ENCODE measurements around the gene FOCAD. TPM values are rescaled to one million over a fixed set of nuclear protein-coding genes. Genes with fewer than 3 reads are reported as not detected.

Gene FOCAD
- total RNA-seq, 1 donor from 2014 or later, result 57.2 TPM

- no peak for TF ChIP-seq CTCF (IDR thresholded peaks at IDR 0.05; ENCODE audit: unreplicated experiment)
- Mint-ChIP-seq H3K4me1 (ENCODE audit: unreplicated experiment) (peaks cover 14% of the 10 kb centered on the region), H3K27me3 (ENCODE audit: unreplicated experiment) (no peaks in the 10 kb centered on the region), H3K27ac (ENCODE audit: unreplicated experiment) (no peak overlapping the region), H3K9me3 (ENCODE audit: unreplicated experiment) (no peaks in the 10 kb centered on the region), H3K4me3 (ENCODE audit: unreplicated experiment) (no peak overlapping the region), H3K36me3 (ENCODE audit: low read depth, unreplicated experiment) (peaks cover 8% of the 10 kb centered on the region)
- no peak for DNase-seq (ENCODE audit: low spot score)
These were observed 99.3 kb downstream of the FOCAD start for GRCh38 chr9:20783057-20784038.

- no peak for TF ChIP-seq CTCF (IDR thresholded peaks at IDR 0.05; ENCODE audit: unreplicated experiment)
- H3K36me3 Mint-ChIP-seq (ENCODE audit: low read depth, unreplicated experiment), result peaks cover 8% of the 10 kb centered on the region
- H3K9me3 Mint-ChIP-seq (ENCODE audit: unreplicated experiment), result no peaks in the 10 kb centered on the region
- H3K27me3 Mint-ChIP-seq (ENCODE audit: unreplicated experiment), result no peaks in the 10 kb centered on the region
- peaks cover 14% of the 10 kb centered on the region for H3K4me1 Mint-ChIP-seq (ENCODE audit: unreplicated experiment)
- H3K4me3 Mint-ChIP-seq (ENCODE audit: unreplicated experiment), result peak overlapping the region; percentile 43
- DNase-seq (ENCODE audit: low spot score), result no peak
- peak overlapping the region; percentile 68 for H3K27ac Mint-ChIP-seq (ENCODE audit: unreplicated experiment)
These were observed 100.1 kb downstream of the FOCAD start for GRCh38 chr9:20784196-20784595.

GRCh38 chr9:20786807-20787206 is 102.7 kb downstream of the FOCAD start:
- no peak overlapping the region for H3K27ac Mint-ChIP-seq (ENCODE audit: unreplicated experiment)
- TF ChIP-seq CTCF (IDR thresholded peaks at IDR 0.05; ENCODE audit: unreplicated experiment), result no peak
- H3K4me1 Mint-ChIP-seq (ENCODE audit: unreplicated experiment), result peaks cover 14% of the 10 kb centered on the region
- no peak overlapping the region for H3K4me3 Mint-ChIP-seq (ENCODE audit: unreplicated experiment)
- peaks cover 18% of the 10 kb centered on the region for H3K36me3 Mint-ChIP-seq (ENCODE audit: low read depth, unreplicated experiment)
- no peak for DNase-seq (ENCODE audit: low spot score)
- no peaks in the 10 kb centered on the region for H3K9me3 Mint-ChIP-seq (ENCODE audit: unreplicated experiment)
- no peaks in the 10 kb centered on the region for H3K27me3 Mint-ChIP-seq (ENCODE audit: unreplicated experiment)

GRCh38 chr9:20788526-20789451 is 104.7 kb downstream of the FOCAD start:
- H3K27ac Mint-ChIP-seq (ENCODE audit: unreplicated experiment), result no peak overlapping the region
- H3K9me3 Mint-ChIP-seq (ENCODE audit: unreplicated experiment), result no peaks in the 10 kb centered on the region
- H3K4me1 Mint-ChIP-seq (ENCODE audit: unreplicated experiment), result peaks cover 10% of the 10 kb centered on the region
- TF ChIP-seq CTCF (IDR thresholded peaks at IDR 0.05; ENCODE audit: unreplicated experiment), result no peak
- no peaks in the 10 kb centered on the region for H3K27me3 Mint-ChIP-seq (ENCODE audit: unreplicated experiment)
- peaks cover 16% of the 10 kb centered on the region for H3K36me3 Mint-ChIP-seq (ENCODE audit: low read depth, unreplicated experiment)
- DNase-seq (ENCODE audit: low spot score), result no peak
- H3K4me3 Mint-ChIP-seq (ENCODE audit: unreplicated experiment), result no peak overlapping the region

Measured in endothelial cell (in vitro differentiated cells).